Fibroblast of lung (primary cell): Measurements from ENCODE around the gene MDFI.

Source experiments
- CTCF ChIP-seq, 2 donors: IDR thresholded peaks in 1 of 2; conservative IDR thresholded peaks in 1 of 2; 1 replicate in 1 of 2; 2 replicates in 1 of 2; pipeline ENCODE4 v1.5.1; 2011 to 2012; ENCODE audit warnings: low read length in 2 of 2, control low read depth in 1 of 2, inconsistent platforms in 1 of 2, low read depth in 1 of 2, mild to moderate bottlenecking in 1 of 2
- EZH2 ChIP-seq: IDR thresholded peaks from 2 replicates; pipeline ENCODE4 v1.5.1; 2012; ENCODE audit warnings: low read length, control low read depth, mild to moderate bottlenecking; ENCODE audit errors: missing control alignments

GRCh38 chr6:41680182-41680965 is 42.1 kb downstream of the MDFI start:
- TF ChIP-seq CTCF (conservative IDR thresholded peaks at IDR 0.05 in 1 of 2, IDR thresholded peaks at IDR 0.05 in 1 of 2; ENCODE audit: low read depth in 1 of 2, low read length in 2 of 2) (no peak), EZH2 (no peak)
